HG02884 (cell line): Measurements from ENCODE around the gene LRG1.
"Not testable (repeated sequence)": the region's sequence is repeated elsewhere in the genome, so short reads cannot be mapped to it uniquely, and the experiment has no call there.

Experiments
- ATAC-seq: cut with Tn5 transposase; IDR thresholded peaks from one replicate; pipeline ENCODE4 v1.9.1; 2021; ENCODE audit warnings: mild to moderate bottlenecking, moderate library complexity; ENCODE audit not compliant: unreplicated experiment

Gene LRG1

GRCh38 chr19:4531562-4532165, 8.2 kb downstream of the LRG1 start:
- no peak for ATAC-seq

DNA sequence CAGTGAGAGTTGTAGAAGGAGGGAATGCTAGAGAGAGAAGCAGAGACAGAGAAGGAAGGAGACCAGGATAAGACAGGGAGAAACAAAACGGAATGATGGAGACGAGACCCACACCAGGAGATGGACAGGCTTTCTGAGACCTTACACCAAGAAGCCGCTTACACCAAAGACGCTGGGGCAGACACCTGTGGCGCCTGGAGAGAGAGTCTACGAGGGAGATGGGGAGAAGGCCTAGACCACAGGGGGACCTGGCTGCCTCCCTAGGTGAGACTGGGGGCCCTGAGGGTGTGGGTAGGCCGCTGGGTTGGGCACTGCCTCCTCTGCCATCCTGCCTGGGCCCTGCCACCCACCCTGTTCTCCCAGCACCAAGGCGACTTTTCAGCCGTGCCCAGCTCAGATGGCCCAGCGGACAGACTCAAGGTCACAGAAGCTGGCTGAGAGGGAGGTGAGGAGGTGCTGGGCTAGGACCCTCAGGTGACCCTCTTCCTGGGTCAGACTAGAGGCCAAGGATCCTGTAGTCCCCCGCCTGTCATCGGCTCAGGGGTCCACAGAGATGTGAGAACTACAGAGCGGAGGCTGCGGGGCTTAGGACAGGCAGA, 9.8 kb downstream of the LRG1 start:
- no peak for ATAC-seq

DNA sequence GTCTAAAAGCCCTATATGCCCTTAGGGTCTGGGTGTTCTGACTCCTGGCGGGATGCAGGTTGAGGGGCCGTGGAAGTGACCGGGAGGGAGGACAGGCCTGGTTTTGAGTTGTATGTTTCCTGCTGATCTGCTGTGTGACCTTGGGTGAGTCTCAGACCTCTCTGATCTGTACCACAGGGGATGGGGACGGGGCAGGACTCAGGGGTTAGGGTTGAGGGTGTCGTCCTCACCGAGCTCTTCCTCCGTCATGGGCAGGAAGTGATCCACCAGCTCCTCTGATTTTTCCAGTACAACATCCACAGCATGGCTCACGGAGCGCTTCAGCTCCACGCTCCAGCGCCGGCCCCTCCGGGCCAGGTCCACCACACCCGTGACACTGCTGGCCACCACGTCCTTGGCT, 11.0 kb downstream of the LRG1 start:
- no peak for ATAC-seq

DNA sequence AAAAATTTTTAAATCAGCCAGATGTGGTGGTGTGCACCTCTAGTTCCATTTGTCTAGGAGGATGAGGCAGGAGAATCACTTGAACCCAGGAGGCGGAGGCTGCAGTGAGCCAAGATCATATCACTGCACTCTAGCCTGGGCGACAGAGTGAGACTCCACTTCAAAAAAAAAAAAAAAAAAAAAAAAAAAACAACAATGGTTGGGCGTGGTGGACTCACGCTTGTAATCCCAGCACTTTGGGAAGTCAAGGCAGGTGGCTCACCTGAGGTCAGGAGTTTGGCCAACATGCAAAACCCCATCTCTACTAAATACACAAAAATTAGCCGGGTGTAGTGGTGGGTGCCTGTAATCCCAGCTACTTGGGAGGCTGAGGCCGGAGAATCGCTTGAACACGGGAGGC, 12.5 kb downstream of the LRG1 start:
- ATAC-seq: not testable (repeated sequence)

DNA sequence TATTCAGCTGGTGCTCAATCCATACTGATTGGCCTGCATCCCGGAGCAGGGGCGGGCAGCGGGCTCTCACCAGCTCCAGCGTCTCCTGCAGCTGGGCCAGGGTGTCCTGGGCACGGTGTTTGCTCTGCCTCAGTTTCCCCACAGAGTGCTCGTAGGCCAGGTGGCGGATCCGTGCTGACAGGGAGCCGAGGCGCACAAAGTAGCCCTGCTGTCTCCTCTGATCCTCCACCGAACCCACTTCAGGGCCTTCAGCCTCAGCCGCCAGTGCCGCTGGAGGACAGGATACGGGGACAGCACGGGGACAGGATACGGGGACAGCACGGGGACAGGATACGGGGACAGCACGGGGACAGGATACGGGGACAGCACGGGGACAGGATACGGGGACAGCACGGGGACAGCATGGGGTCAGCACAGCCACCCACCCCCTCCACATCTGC, 14.3 kb downstream of the LRG1 start:
- no peak for ATAC-seq

DNA sequence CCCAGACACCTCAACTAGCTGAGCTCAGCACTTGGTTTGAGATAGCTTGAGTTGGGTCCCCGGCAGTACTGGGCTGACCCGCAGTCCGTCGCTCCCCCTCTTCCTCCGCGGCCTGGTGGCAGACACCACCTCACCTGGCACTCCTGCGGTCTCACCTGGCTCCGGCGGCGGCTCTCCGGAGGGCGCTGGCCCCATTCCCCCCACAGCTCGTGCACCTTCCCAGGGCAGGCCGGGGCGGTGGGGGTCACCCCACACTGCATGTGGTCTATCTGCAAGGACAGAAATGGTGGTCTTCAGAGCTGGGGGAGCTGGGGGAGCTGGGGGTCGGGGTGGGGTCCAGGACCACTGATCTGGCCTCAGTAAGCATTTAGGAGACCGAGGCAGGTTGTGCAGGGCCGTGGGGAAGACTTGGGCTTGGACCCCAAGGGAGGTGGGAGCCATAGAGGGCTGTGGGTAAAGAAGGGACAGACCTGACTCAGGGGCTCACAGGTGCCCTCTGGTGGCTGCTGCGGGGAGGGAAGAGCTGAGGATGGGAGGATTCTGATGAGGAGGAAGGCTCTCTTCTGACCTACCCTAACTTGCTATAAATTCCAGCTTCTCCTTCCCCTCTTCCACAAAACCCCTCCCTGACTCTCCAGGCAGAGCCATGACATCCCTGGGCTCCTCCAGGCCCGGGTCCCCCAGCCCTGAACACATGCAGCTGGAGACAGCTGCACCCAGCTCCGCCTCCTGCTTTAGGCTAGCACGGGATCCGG, 14.9 kb downstream of the LRG1 start:
- no peak for ATAC-seq

- ATAC-seq: no peak
These were observed 16.3 kb downstream of the LRG1 start for GRCh38 chr19:4523306-4524110.

DNA sequence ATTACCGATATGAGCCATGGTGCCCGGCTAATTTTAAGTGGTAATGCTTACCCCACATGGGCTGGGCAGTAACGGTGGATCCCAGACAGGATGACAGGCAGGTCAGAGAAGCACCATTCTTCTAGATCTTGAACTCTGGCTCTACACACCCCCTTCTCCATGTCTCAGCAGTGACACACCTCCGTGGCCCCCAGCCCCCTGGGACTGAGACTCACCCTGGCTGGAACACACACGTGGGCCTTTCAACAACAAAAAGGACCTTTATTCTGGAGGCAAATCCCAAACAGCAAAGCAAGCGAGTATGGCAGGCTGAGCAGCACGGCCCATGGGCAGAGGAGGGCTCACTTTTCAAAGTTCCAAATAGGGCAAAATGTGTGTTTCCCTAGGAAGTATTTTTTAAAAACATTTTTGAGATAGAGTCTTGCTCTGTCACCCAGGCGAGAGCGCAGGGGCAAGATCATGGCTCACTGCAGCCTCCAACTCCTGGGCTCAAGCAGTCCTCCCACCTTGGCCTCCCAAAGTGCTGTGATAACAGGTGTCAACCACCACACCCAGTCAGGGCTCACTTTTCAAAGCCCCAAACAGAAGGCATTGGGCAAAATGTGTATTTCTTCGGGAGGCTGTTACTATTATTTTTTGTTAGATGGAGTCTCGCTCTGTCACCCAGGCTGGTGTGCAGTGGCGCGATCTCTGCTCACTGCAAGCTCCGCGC, 17.4 kb downstream of the LRG1 start:
- ATAC-seq: no peak

GRCh38 chr19:4521888-4522242, 18.0 kb downstream of the LRG1 start:
- no peak for ATAC-seq

DNA sequence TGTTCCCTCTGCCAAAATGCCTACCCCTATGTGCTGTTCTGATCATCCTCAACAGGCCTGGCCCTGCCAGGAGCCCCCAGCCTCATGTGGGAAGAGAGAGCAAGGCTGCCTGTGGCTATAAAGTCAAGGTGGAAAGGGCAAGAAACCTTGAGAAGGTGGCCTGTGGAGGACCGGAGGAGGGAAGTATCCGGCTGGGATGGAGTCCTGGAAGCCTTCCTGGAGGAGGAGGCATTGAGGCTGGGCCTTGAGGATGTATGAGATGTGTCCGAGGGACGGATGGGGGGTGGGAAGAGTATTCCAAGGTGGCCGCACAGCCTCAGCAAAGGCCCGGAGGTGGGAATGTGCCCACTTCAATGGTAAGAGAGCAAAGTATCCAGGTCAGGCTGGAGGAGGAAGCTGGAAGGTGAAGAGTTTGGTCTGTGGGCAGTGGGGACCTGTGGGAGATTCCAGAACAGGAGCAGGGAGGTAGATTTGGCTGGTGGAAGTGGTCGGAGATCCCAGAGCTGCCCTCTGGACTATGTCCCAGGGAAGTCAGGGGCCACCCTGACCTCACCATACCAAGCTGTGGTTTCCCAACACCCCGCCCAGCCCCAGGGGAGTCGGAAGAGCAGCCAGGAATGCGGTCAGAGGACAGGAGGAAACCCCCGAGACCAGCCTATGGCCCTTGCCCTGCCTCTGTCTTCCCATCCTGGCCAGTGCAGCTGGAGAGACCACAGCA, 18.5 kb downstream of the LRG1 start:
- ATAC-seq: no peak

DNA sequence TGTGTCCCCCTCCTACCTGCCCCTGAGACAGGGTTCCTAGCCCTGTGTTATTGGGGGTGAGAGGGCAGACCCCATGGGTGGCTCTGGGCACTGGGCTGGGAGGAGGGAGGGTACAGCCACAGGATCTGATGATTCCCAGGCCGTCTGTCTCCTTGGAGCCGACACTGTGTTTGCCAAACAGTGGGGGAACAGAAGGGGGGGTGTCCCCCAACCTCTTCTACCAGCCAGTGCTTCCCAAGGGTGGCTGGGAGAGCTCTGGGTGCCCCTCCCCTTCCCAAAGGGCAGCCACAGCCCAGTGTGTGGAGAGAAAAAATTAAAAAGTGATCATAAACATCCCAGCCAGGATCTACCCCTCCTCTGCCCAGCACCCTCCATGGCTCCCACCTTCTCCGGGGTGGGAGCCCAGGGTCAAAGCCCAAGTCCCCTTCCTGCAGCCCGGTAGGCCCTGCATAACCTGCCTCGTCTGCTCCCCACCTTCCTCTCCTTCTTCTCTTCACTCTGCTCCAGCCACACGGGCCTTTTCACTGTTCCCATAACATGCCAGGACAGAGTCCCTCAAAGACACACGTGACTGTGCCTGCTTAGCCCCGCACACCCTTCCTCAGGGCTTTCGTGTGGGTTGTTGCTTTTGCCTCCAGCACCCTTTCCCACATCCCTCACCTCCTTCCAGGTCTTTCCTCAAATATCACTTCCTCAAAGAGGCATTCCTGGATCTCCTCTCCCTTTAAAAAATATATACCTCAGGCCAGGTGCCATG, 20.1 kb downstream of the LRG1 start:
- ATAC-seq: no peak

DNA sequence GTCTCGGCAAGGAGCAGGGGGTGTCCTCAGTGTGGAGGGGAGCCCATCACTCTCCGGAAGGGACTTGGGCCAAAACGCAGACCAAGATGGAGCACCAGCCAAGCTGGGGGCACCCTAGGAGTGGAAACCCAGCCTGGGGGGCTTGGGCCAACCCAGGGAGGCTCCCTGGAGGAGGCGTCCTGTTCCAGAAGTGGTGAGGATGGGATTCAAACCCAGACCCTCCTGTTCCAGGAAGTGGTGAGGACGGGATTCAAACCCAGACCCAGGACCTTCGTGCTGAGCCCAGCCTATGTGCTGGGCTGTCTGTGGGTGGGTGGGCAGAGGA, 20.7 kb downstream of the LRG1 start:
- ATAC-seq: no peak

GRCh38 chr19:4518345-4519171, 21.3 kb downstream of the LRG1 start, which contains the start of gene PLIN4:
Gene PLIN4 (minus strand): TSS chr19:4518486. CDS start chr19:4518272, 214 bp downstream.
- ATAC-seq: no peak

- ATAC-seq: no peak
These were observed 22.3 kb downstream of the LRG1 start for GRCh38 chr19:4517451-4518057.

DNA sequence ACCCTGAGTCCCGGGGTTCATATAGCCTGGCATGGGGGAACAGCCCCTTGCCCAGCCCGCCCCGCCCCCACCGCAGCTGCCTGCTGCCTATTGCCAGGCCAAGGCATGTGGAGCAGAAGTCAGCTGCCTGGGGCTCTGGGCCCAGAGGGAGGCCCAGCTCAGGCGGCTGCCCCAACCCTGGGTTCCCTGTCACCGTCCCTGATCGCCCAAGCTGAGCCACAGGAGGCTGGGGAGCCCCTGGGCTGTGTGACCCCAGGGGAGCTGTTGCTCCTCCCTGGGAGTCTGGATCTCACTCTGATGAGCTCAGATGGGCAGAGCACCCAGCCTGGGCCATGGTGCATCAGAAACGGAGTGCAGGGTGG, 22.9 kb downstream of the LRG1 start:
- no peak for ATAC-seq

- no peak for ATAC-seq
These were observed 23.5 kb downstream of the LRG1 start for GRCh38 chr19:4516199-4516938.

GRCh38 chr19:4515732-4516131, 24.1 kb downstream of the LRG1 start:
- no peak for ATAC-seq

DNA sequence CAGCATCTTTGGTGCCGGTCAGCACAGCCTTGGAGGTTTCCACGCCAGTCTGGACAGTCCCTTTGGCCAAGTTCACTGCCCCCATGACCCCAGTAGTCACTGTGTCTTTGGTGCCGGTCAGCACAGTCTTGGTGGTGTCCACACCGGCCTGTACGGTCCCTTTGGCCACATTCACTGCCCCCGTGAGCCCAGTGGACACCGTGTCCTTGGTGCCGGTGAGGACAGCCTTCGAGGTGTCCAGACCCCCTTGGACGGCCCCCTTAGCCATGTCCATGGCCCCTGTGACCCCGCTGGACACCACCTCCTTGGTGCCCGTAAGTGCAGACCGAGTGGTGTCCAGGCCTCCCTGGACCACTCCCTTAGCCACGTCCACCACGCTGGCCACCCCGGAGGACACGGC, 26.6 kb downstream of the LRG1 start:
- ATAC-seq: no peak
